PC-9 (cell line): ENCODE results near the gene ITFG1. TPM values are rescaled to one million over a fixed set of nuclear protein-coding genes. Genes with fewer than 3 reads are reported as not detected.

Experiments used
- BruUV-seq: library from RNA; stranded (reverse); fragments of 400-500 nt; replicated peaks from 2 replicates; lab custom pipeline; 2021; lab: Mats Ljungman, UMichigan
- CTCF ChIA-PET: fragments of 300-600 bp; sonication (Branson Sonifier 250); formaldehyde crosslinking; loops from one replicate; lab custom pipeline; 2022; ENCODE audit warnings: antibody characterized with exemption; lab: Charles Lee
- POLR2A ChIA-PET: fragments of 300-600 bp; sonication (Branson Sonifier 250); formaldehyde crosslinking; loops from one replicate; lab custom pipeline; 2022; ENCODE audit warnings: antibody characterized with exemption; ENCODE audit not compliant: unreplicated experiment; lab: Charles Lee
- DNase-seq, 2 experiments: peaks; one replicate each; pipeline versions ENCODE4 v3.0.0 to v3.0.0-alpha.2; 2015 to 2022; ENCODE audit warnings: mixed read lengths in 1 of 2
- H2AFZ ChIP-seq: fragments of 200-600 bp; sonication (generic); 2 replicates; pipeline ENCODE4 v1.8.1; 2017; ENCODE audit warnings: antibody characterized with exemption
- H3F3A ChIP-seq: fragments of 200-600 bp; sonication (generic); 2 replicates; pipeline ENCODE4 v1.8.1; 2017; ENCODE audit warnings: antibody characterized with exemption, mild to moderate bottlenecking, low read depth; ENCODE audit not compliant: insufficient read depth
- H3K27ac ChIP-seq: fragments of 200-600 bp; sonication (generic); 2 replicates; pipeline ENCODE4 v1.6.1; 2016; ENCODE audit warnings: mixed run types
- H3K27me3 ChIP-seq: fragments of 200-600 bp; sonication (generic); 2 replicates; pipeline ENCODE4 v1.6.1; 2016; ENCODE audit warnings: low read depth, mixed run types; ENCODE audit not compliant: insufficient read depth
- H3K36me3 ChIP-seq: fragments of 200-600 bp; sonication (generic); 2 replicates; pipeline ENCODE4 v1.6.1; 2016; ENCODE audit warnings: low read depth, mixed run types
- H3K4me1 ChIP-seq: fragments of 200-600 bp; sonication (generic); replicated peaks from 2 replicates; pipeline ENCODE4 v1.6.1; 2016; ENCODE audit warnings: mixed run types; ENCODE audit not compliant: insufficient read depth
- H3K4me2 ChIP-seq: fragments of 200-600 bp; sonication (generic); 2 replicates; pipeline ENCODE4 v1.6.1; 2017; ENCODE audit warnings: mixed run types
- H3K4me3 ChIP-seq: fragments of 200-600 bp; sonication (generic); 2 replicates; pipeline ENCODE4 v1.6.1; 2016; ENCODE audit warnings: mixed run types
- H3K79me2 ChIP-seq: fragments of 200-600 bp; sonication (generic); 2 replicates; pipeline ENCODE4 v1.6.1; 2017; ENCODE audit warnings: low read depth, mixed run types
- H3K9me2 ChIP-seq: fragments of 200-600 bp; sonication (generic); 2 replicates; pipeline ENCODE4 v1.8.1; 2017; ENCODE audit warnings: mild to moderate bottlenecking; ENCODE audit not compliant: insufficient read depth
- H3K9me3 ChIP-seq: fragments of 200-600 bp; sonication (generic); 2 replicates; pipeline ENCODE4 v1.8.1; 2016; ENCODE audit warnings: low read depth; ENCODE audit not compliant: insufficient read depth
- H4K20me1 ChIP-seq: fragments of 200-600 bp; sonication (generic); 2 replicates; pipeline ENCODE4 v1.8.1; 2017; ENCODE audit not compliant: insufficient read depth
- EZH2 ChIP-seq: fragments of 200-600 bp; sonication (generic); IDR thresholded peaks from 2 replicates; pipeline ENCODE4 v1.8.0; 2017; ENCODE audit warnings: antibody characterized with exemption, low read depth
- intact Hi-C: fragments of 100-400 bp; cut with micrococcal nuclease; formaldehyde crosslinking; loops from one replicate; pipeline ENCODE4 v1.10.0; 2022; ENCODE audit not compliant: unreplicated experiment
- total RNA-seq: library from RNA; stranded (reverse); gene quantifications from 2 replicates; pipeline ENCODE4 v1.2.3, GENCODE V29; 2021
- TF ChIP-seq, protein P1 (sequence below): fragments of 200-600 bp; sonication (generic); conservative IDR thresholded peaks from 2 replicates; pipeline ENCODE4 v1.6.1; 2017; ENCODE audit warnings: mixed run types, antibody characterized with exemption, mild to moderate bottlenecking, moderate library complexity

ITFG1 gene
- total RNA-seq, 1 experiment from 2014 or later, result 33.0 TPM

- H3K4me1 ChIP-seq, result peaks cover 39% of the 10 kb centered on the region
- ChIA-PET POLR2A (no interaction called here), CTCF (interaction anchor here (0.6 kb wide), 3 partner anchors 91 to 1218 kb away, joined by 3 to 4 read pairs (median 3); no protein-coding TSS in a partner anchor)
- H3F3A ChIP-seq, result peaks cover 17% of the 10 kb centered on the region; the same call in 1 of the 2 replicates
- no peak overlapping the region for H3K4me2 ChIP-seq
- no peak overlapping the region for H3K4me3 ChIP-seq
- H3K27ac ChIP-seq, result peak overlapping the region; percentile 13
- BruUV-seq, result no TSS peak
- no peak overlapping the region for H2AFZ ChIP-seq
- peak in 1 of 2 experiments; percentile 62 for DNase-seq
- no peaks in the 10 kb centered on the region for H3K36me3 ChIP-seq
- no peaks in the 10 kb centered on the region for H3K9me3 ChIP-seq
- no peaks in the 10 kb centered on the region for H3K9me2 ChIP-seq
- intact Hi-C loops, result no loop called here
- no peaks in the 10 kb centered on the region for H3K27me3 ChIP-seq
- TF ChIP-seq, protein P1, sequence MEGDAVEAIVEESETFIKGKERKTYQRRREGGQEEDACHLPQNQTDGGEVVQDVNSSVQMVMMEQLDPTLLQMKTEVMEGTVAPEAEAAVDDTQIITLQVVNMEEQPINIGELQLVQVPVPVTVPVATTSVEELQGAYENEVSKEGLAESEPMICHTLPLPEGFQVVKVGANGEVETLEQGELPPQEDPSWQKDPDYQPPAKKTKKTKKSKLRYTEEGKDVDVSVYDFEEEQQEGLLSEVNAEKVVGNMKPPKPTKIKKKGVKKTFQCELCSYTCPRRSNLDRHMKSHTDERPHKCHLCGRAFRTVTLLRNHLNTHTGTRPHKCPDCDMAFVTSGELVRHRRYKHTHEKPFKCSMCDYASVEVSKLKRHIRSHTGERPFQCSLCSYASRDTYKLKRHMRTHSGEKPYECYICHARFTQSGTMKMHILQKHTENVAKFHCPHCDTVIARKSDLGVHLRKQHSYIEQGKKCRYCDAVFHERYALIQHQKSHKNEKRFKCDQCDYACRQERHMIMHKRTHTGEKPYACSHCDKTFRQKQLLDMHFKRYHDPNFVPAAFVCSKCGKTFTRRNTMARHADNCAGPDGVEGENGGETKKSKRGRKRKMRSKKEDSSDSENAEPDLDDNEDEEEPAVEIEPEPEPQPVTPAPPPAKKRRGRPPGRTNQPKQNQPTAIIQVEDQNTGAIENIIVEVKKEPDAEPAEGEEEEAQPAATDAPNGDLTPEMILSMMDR, result no peak
- TF ChIP-seq EZH2, result no peak
- peaks cover 95% of the 10 kb centered on the region for H3K79me2 ChIP-seq
- no peaks in the 10 kb centered on the region for H4K20me1 ChIP-seq
These were observed 324.6 kb downstream of the ITFG1 start for GRCh38 chr16:47136099-47136842.

DNA sequence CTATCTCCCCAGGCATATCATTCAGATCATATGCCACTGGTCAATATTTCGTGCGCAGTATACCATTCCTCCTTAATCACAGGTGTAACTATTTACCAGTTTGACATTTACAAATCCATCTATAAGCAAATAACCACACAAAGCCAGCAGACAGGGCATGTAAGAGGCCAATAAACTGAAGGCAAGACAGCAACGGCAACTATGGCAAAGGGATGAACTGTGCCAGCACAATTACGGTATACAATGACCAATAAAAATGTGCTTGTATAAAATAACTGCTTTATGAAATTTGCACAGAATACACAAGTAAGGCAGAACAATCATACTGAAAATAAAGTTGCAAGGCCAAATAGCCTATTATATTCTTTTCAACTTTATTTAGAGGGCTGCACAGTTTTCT lies 326.3 kb downstream of the ITFG1 start:
- no peak overlapping the region for H2AFZ ChIP-seq
- no TSS peak for BruUV-seq
- no peak for DNase-seq
- peaks cover 33% of the 10 kb centered on the region for H3K4me1 ChIP-seq
- H3K36me3 ChIP-seq, result no peaks in the 10 kb centered on the region
- no peaks in the 10 kb centered on the region for H4K20me1 ChIP-seq
- peaks cover 80% of the 10 kb centered on the region for H3K79me2 ChIP-seq
- H3K4me3 ChIP-seq, result no peak overlapping the region
- H3K4me2 ChIP-seq, result no peak overlapping the region
- peaks cover 17% of the 10 kb centered on the region; the same call in 1 of the 2 replicates for H3F3A ChIP-seq
- H3K9me3 ChIP-seq, result no peaks in the 10 kb centered on the region
- no peaks in the 10 kb centered on the region for H3K27me3 ChIP-seq
- H3K9me2 ChIP-seq, result no peaks in the 10 kb centered on the region
- ChIA-PET CTCF (no interaction called here), POLR2A (no interaction called here)
- TF ChIP-seq, protein P1, result no peak
- TF ChIP-seq EZH2, result no peak
- intact Hi-C loops, result no loop called here
- H3K27ac ChIP-seq, result no peak overlapping the region

DNA sequence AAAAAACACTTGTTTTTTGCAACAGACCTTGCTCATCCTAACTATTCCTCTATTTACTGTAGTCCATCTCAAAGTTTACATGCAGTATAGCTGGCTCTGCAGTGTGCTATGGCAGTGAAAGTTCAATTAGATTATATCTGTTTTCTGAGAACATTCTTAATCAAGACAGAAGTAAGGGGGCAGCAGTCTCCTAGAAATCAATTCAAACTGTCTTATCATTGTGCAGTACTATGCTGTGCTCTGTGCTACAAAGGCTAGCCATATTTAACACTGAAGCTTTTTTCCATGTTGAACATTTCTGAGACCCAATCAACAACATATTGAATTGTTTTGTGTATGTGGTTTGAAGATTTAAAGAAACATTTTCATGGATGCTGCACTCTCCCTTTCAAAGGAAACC lies 328.6 kb downstream of the ITFG1 start:
- no peaks in the 10 kb centered on the region for H4K20me1 ChIP-seq
- TF ChIP-seq EZH2, result no peak
- TF ChIP-seq, protein P1, result no peak
- no peak overlapping the region for H3K4me3 ChIP-seq
- H3K4me2 ChIP-seq, result no peak overlapping the region
- H3K9me2 ChIP-seq, result no peaks in the 10 kb centered on the region
- H3K4me1 ChIP-seq, result peaks cover 21% of the 10 kb centered on the region
- peaks cover 57% of the 10 kb centered on the region for H3K79me2 ChIP-seq
- ChIA-PET POLR2A (no interaction called here), CTCF (interaction anchor here (0.5 to 0.6 kb wide), 3 partner anchors 11 to 327 kb away, joined by 3 to 5 read pairs (median 3); partner anchors contain the start of gene NETO2)
- H3F3A ChIP-seq, result peaks cover 7% of the 10 kb centered on the region; the same call in 1 of the 2 replicates
- no TSS peak for BruUV-seq
- intact Hi-C loops, result no loop called here
- H3K27ac ChIP-seq, result no peak overlapping the region
- H2AFZ ChIP-seq, result no peak overlapping the region
- no peaks in the 10 kb centered on the region for H3K36me3 ChIP-seq
- no peaks in the 10 kb centered on the region for H3K9me3 ChIP-seq
- no peak for DNase-seq
- H3K27me3 ChIP-seq, result no peaks in the 10 kb centered on the region
